GM12891 (cell line): Measurements from ENCODE around the gene MLXIP. TPM values are rescaled to one million over a fixed set of nuclear protein-coding genes. Genes with fewer than 3 reads are reported as not detected.

Experiments used
- DNase-seq: peaks from one replicate; pipeline ENCODE4 v3.0.0; 2011; ENCODE audit warnings: low spot score; ENCODE audit not compliant: insufficient read length
- FAIRE-seq: peaks from 2 replicates; lab custom pipeline; 2011; peaks lifted over from hg19 to GRCh38; lab: Jason Lieb, UNC
- PAX5 ChIP-seq: IDR thresholded peaks from 2 replicates; pipeline ENCODE4 v1.6.1; 2011; ENCODE audit warnings: low read length, moderate library complexity, mild to moderate bottlenecking; ENCODE audit not compliant: insufficient read depth, severe bottlenecking
- POLR2A ChIP-seq: IDR thresholded peaks from 2 replicates; pipeline ENCODE4 v1.6.1; 2011; ENCODE audit warnings: low read depth, low read length, control low read depth
- POLR2AphosphoS5 ChIP-seq: IDR thresholded peaks from 2 replicates; pipeline ENCODE4 v1.6.1; 2011; ENCODE audit warnings: low read depth, low read length, control low read depth
- POU2F2 ChIP-seq: IDR thresholded peaks from 2 replicates; pipeline ENCODE4 v1.6.1; 2011; ENCODE audit warnings: low read depth, mild to moderate bottlenecking, control low read depth, low read length, moderate library complexity
- SPI1 ChIP-seq: IDR thresholded peaks from 2 replicates; pipeline ENCODE4 v1.6.1; 2011; ENCODE audit warnings: low read depth, low read length, control low read depth
- TAF1 ChIP-seq: IDR thresholded peaks from 2 replicates; pipeline ENCODE4 v1.6.1; 2011; ENCODE audit warnings: low read depth, low read length, control low read depth
- polyA plus RNA-seq: library from polyadenylated mRNA; unstranded; fragments of >200 nt; gene quantifications from one replicate; pipeline ENCODE4 v1.2.1, GENCODE V29; 2012; ENCODE audit warnings: low read depth, missing spikeins, inconsistent platforms; ENCODE audit not compliant: missing spikeins

The MLXIP gene
- 4.6 TPM for polyA plus RNA-seq

GRCh38 chr12:122078141-122079032 lies at the start of gene MLXIP:
Gene MLXIP, plus strand, starts transcription at chr12:122078756. Its CDS starts 98 bp downstream, at chr12:122078854.
- TF ChIP-seq POLR2A: peak; percentile 61; the same call in 1 of the 2 replicates
- no peak for TF ChIP-seq TAF1
- peak; percentile 86 for TF ChIP-seq SPI1
- peak; percentile 85 for DNase-seq
- FAIRE-seq: peak; percentile 86

GRCh38 chr12:122028905-122029560 lies 49.5 kb upstream of the MLXIP start:
- FAIRE-seq (peak; percentile 98), DNase-seq (peak; percentile 84)
- TF ChIP-seq PAX5 (peak; percentile 92), POLR2AphosphoS5 (no peak)

GRCh38 chr12:122029620-122030423 lies 48.7 kb upstream of the MLXIP start:
- no peak for TF ChIP-seq POU2F2
- FAIRE-seq: no peak
- DNase-seq: no peak

- TF ChIP-seq POLR2AphosphoS5 (no peak), POLR2A (no peak), PAX5 (no peak), TAF1 (no peak), POU2F2 (no peak), SPI1 (no peak)
- FAIRE-seq (no peak), DNase-seq (no peak)
These were observed 48.0 kb upstream of the MLXIP start for GRCh38 chr12:122030424-122031035.

GRCh38 chr12:122031342-122032216 lies 47.0 kb upstream of the MLXIP start:
- TF ChIP-seq SPI1 (no peak), TAF1 (no peak), POLR2A (no peak), POU2F2 (no peak), PAX5 (no peak), POLR2AphosphoS5 (no peak)
- FAIRE-seq (peak; percentile 20), DNase-seq (no peak)

GRCh38 chr12:122032580-122032979 lies 46.0 kb upstream of the MLXIP start:
- DNase-seq: no peak
- TF ChIP-seq POLR2A: no peak
- TF ChIP-seq SPI1: no peak
- TF ChIP-seq PAX5: no peak
- TF ChIP-seq POLR2AphosphoS5: no peak
- peak; percentile 81; the same call in 1 of the 2 replicates for TF ChIP-seq POU2F2
- TF ChIP-seq TAF1: no peak
- FAIRE-seq: peak; percentile 97

GRCh38 chr12:122035292-122035691 lies 43.3 kb upstream of the MLXIP start:
- FAIRE-seq: no peak
- no peak for DNase-seq
- TF ChIP-seq SPI1: no peak
- TF ChIP-seq POU2F2: no peak
- TF ChIP-seq POLR2AphosphoS5: no peak
- no peak for TF ChIP-seq POLR2A
- no peak for TF ChIP-seq PAX5
- no peak for TF ChIP-seq TAF1

GRCh38 chr12:122036153-122036552 lies 42.4 kb upstream of the MLXIP start:
- DNase-seq (no peak), FAIRE-seq (no peak)
- no peak for TF ChIP-seq TAF1
- no peak for TF ChIP-seq POLR2AphosphoS5
- TF ChIP-seq POLR2A: no peak
- TF ChIP-seq SPI1: no peak
- no peak for TF ChIP-seq PAX5
- no peak for TF ChIP-seq POU2F2
